Measurements from ENCODE around the gene LDLRAD4.

LDLRAD4 gene

DNA sequence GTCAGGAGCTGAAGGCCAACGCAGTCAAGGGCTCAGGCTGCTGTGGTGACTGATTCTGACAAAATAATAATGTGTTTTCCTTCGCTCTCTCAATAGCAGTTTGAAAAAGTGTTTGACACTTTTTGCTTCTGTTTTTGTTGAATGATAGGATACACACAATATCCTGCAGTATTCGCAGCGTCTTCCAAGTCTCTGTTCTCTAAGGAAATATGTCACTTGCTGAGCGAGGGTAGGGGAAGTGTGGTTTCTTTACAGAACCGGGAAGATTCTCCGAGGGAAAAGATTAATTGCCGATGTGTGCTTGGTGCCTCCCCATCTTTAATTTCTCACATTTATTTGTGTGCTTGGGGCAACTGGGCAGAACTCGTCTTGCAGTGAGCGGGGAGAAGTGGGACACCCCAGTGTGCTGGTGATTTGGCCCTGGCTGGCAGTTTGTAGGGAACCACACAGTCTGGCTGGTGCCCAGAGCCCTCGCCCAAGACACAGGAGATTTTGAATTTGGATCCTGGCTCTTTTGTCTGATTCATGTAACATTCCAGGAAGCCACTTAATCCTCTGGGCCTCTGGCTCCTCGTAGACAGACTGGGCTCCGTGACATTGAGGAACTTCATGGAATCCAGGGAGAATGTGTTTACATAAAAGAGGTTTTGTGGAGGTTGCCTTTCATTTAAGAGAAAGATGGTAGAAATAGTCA lies 169.4 kb downstream of the LDLRAD4 start:
- H3K9me3 ChIP-seq (ENCODE audit: insufficient read depth, low read length), result no peaks in the 10 kb centered on the region
- no peaks in the 10 kb centered on the region for H3K27me3 ChIP-seq (ENCODE audit: low read length)
- no peaks in the 10 kb centered on the region for H3K9me2 ChIP-seq (replicated peaks; ENCODE audit: insufficient read depth, low read length)
- no peak overlapping the region for H2AFZ ChIP-seq (ENCODE audit: low read depth, low read length, severe bottlenecking)
- H3K27ac ChIP-seq (ENCODE audit: low read depth, low read length), result no peak overlapping the region
- no peak overlapping the region for H3K4me2 ChIP-seq (ENCODE audit: low read depth, low read length, poor library complexity, severe bottlenecking)
- H3F3A ChIP-seq (ENCODE audit: insufficient read depth), result no peaks in the 10 kb centered on the region
- H3K36me3 ChIP-seq (ENCODE audit: low read length), result no peaks in the 10 kb centered on the region
- TF ChIP-seq EZH2phosphoT487 (conservative IDR thresholded peaks at IDR 0.05; ENCODE audit: low read length), result no peak
- TF ChIP-seq, protein P1, sequence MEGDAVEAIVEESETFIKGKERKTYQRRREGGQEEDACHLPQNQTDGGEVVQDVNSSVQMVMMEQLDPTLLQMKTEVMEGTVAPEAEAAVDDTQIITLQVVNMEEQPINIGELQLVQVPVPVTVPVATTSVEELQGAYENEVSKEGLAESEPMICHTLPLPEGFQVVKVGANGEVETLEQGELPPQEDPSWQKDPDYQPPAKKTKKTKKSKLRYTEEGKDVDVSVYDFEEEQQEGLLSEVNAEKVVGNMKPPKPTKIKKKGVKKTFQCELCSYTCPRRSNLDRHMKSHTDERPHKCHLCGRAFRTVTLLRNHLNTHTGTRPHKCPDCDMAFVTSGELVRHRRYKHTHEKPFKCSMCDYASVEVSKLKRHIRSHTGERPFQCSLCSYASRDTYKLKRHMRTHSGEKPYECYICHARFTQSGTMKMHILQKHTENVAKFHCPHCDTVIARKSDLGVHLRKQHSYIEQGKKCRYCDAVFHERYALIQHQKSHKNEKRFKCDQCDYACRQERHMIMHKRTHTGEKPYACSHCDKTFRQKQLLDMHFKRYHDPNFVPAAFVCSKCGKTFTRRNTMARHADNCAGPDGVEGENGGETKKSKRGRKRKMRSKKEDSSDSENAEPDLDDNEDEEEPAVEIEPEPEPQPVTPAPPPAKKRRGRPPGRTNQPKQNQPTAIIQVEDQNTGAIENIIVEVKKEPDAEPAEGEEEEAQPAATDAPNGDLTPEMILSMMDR (IDR thresholded peaks at IDR 0.05; ENCODE audit: insufficient read depth, low read length, poor library complexity, severe bottlenecking), result no peak
- no peak overlapping the region for H3K9ac ChIP-seq (ENCODE audit: low read length)
- H3K4me3 ChIP-seq (ENCODE audit: insufficient read depth, low read length, poor library complexity, severe bottlenecking), result no peak overlapping the region
- H4K20me1 ChIP-seq (ENCODE audit: low read depth, low read length), result no peaks in the 10 kb centered on the region
- H3K79me2 ChIP-seq (ENCODE audit: insufficient read depth, low read length), result no peaks in the 10 kb centered on the region

DNA sequence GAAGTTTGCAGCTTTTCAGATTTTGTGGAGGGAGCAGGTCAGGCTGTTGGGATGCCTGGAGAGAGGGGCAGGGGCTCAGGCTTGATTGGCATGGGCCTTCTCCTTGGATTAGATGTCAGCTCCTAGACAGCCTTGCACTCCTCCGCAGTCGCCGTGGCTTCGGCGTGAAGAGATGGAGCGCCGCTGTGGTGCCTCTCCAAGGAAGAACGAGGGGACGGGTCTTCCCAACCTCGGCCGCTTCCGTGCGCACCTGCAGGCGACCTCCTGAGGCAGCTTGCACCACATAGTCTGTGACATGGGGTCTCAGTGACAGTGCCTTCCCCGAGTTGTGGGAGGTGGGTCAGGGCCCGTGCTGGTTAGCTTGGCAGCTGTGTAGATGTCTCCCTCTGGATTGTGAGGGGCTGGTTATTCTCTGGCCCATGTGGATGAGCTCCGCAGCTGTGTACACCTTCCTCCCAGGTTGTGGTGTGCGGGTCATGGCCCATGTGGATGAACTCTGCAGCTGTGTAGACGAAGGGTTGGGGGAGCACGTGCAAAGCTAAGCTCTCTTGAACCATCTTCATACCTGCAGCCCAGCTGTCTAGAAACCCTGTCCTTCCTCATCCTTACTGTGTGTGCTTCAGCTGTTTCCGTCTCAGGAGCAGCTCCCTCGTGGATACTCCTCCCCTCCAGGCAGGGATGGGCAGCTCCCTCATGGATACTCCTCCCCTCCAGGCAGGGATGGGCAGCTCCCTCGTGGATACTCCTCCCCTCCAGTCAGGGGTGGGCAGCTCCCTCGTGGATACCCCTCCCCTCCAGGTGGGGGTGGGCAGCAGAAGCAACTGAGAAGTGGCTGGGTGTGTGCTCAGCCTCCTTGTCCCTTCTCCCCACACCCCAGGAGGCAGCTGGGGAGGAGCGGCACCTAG lies 170.3 kb downstream of the LDLRAD4 start:
- TF ChIP-seq, protein P1 (IDR thresholded peaks at IDR 0.05; ENCODE audit: insufficient read depth, low read length, poor library complexity, severe bottlenecking), result no peak
- TF ChIP-seq EZH2phosphoT487 (conservative IDR thresholded peaks at IDR 0.05; ENCODE audit: low read length), result no peak
- Histone ChIP-seq H3K27ac (ENCODE audit: low read depth, low read length) (no peak overlapping the region), H3K9ac (ENCODE audit: low read length) (no peak overlapping the region), H3K4me3 (ENCODE audit: insufficient read depth, low read length, poor library complexity, severe bottlenecking) (no peak overlapping the region), H3K4me2 (ENCODE audit: low read depth, low read length, poor library complexity, severe bottlenecking) (no peak overlapping the region), H3K27me3 (ENCODE audit: low read length) (no peaks in the 10 kb centered on the region), H3F3A (ENCODE audit: insufficient read depth) (no peaks in the 10 kb centered on the region), H2AFZ (ENCODE audit: low read depth, low read length, severe bottlenecking) (no peak overlapping the region), H4K20me1 (ENCODE audit: low read depth, low read length) (no peaks in the 10 kb centered on the region), H3K36me3 (ENCODE audit: low read length) (no peaks in the 10 kb centered on the region), H3K9me2 (replicated peaks; ENCODE audit: insufficient read depth, low read length) (no peaks in the 10 kb centered on the region), H3K79me2 (ENCODE audit: insufficient read depth, low read length) (no peaks in the 10 kb centered on the region), H3K9me3 (ENCODE audit: insufficient read depth, low read length) (no peaks in the 10 kb centered on the region)

DNA sequence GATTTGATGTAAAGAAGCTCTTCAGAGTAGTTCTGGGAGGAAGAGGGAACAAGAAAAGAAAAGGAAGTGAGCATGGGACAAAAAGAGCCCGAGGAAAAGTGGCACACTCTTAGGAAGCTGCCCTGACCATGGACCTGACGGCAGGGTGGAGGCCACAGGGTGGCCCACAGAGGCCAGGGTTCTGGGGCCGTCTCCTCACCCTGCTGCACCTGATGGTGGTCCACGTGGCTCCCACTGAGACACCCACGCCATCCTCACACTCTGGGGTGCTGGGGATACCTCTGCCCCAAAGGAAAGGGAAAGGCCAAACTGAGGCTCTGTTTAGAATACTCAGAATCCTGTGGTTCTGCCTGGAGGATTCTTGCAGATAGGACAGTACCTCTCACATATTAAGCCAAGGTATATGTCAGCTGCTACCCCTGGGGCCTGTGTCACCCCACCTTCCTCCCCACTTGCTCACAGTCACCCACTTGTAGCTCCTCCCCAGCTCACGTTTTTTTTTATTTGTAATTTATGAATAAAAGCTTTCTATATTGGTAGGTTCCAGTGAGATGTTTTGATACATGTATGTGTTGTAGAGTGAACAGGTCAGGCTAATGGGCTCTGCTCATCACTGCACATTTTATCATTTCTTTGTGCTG lies 171.1 kb downstream of the LDLRAD4 start:
- H3F3A ChIP-seq (ENCODE audit: insufficient read depth), result no peaks in the 10 kb centered on the region
- no peaks in the 10 kb centered on the region for H3K36me3 ChIP-seq (ENCODE audit: low read length)
- H3K27ac ChIP-seq (ENCODE audit: low read depth, low read length), result no peak overlapping the region
- no peaks in the 10 kb centered on the region for H3K79me2 ChIP-seq (ENCODE audit: insufficient read depth, low read length)
- H3K9me3 ChIP-seq (ENCODE audit: insufficient read depth, low read length), result no peaks in the 10 kb centered on the region
- no peak for TF ChIP-seq EZH2phosphoT487 (conservative IDR thresholded peaks at IDR 0.05; ENCODE audit: low read length)
- TF ChIP-seq, protein P1 (IDR thresholded peaks at IDR 0.05; ENCODE audit: insufficient read depth, low read length, poor library complexity, severe bottlenecking), result no peak
- no peak overlapping the region for H3K9ac ChIP-seq (ENCODE audit: low read length)
- H3K9me2 ChIP-seq (replicated peaks; ENCODE audit: insufficient read depth, low read length), result no peaks in the 10 kb centered on the region
- H2AFZ ChIP-seq (ENCODE audit: low read depth, low read length, severe bottlenecking), result no peak overlapping the region
- no peaks in the 10 kb centered on the region for H3K27me3 ChIP-seq (ENCODE audit: low read length)
- H3K4me2 ChIP-seq (ENCODE audit: low read depth, low read length, poor library complexity, severe bottlenecking), result no peak overlapping the region
- no peak overlapping the region for H3K4me3 ChIP-seq (ENCODE audit: insufficient read depth, low read length, poor library complexity, severe bottlenecking)
- no peaks in the 10 kb centered on the region for H4K20me1 ChIP-seq (ENCODE audit: low read depth, low read length)

Data from SU-DHL-6 (cell line).